ENCODE measurements around the gene ACTN4.

DNA sequence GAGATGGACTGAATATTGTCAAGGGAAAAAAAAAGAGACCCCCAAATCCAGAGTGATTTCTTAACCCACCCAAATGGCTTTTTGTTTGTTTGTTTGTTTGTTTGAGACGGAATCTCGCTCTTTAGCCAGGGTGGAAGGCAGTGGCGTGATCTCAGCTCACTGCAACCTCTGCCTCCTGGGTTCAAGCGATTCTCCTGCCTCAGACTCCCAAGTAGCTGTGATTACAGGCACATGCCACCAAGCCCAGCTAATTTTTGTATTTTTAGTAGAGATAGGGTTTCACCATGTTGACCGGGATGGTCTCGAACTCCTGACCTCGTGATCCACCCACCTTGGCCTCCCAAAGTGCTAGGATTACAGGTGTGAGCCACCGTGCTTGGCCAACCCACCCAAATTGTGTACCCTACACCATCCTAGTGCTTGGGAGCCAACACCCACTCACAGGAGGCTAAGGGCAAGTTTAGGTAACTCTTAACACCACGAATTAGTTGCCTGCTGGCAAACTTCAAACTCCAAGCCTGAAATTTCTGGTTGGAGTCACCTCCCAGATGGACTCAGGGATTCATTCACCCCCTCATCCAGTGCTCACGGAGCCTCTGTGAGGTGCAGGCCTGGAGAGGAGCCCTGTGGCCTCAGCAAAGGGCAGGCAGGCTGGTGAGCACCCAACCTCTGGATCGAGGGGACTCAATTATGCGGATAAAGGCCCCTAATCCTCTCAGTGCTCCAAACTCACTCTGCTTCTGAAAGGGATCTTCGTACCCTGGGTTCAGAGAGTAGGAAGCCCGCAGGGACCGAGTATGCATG lies 37.6 kb downstream of the ACTN4 start:
- TF ChIP-seq, protein P1, sequence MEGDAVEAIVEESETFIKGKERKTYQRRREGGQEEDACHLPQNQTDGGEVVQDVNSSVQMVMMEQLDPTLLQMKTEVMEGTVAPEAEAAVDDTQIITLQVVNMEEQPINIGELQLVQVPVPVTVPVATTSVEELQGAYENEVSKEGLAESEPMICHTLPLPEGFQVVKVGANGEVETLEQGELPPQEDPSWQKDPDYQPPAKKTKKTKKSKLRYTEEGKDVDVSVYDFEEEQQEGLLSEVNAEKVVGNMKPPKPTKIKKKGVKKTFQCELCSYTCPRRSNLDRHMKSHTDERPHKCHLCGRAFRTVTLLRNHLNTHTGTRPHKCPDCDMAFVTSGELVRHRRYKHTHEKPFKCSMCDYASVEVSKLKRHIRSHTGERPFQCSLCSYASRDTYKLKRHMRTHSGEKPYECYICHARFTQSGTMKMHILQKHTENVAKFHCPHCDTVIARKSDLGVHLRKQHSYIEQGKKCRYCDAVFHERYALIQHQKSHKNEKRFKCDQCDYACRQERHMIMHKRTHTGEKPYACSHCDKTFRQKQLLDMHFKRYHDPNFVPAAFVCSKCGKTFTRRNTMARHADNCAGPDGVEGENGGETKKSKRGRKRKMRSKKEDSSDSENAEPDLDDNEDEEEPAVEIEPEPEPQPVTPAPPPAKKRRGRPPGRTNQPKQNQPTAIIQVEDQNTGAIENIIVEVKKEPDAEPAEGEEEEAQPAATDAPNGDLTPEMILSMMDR (conservative IDR thresholded peaks at IDR 0.05; ENCODE audit: low read length): no peak
- TF ChIP-seq EZH2phosphoT487 (IDR thresholded peaks at IDR 0.05; ENCODE audit: borderline replicate concordance, low read depth, low read length): no peak
